Umbilical cord (tissue), 2 donors: Measurements from ENCODE around the gene HEATR1. TPM values are rescaled to one million over a fixed set of nuclear protein-coding genes. Genes with fewer than 3 reads are reported as not detected.
"Not testable (repeated sequence)": the region's sequence is repeated elsewhere in the genome, so short reads cannot be mapped to it uniquely, and the experiment has no call there.

Source experiments
- DNase-seq: peaks from one replicate; pipeline ENCODE4 v3.0.0-alpha.2; 2015; ENCODE audit warnings: low spot score
- total RNA-seq: library from RNA; depleted of rRNA; stranded (reverse); fragments of >200 nt; gene quantifications from one replicate; pipeline ENCODE4 v1.2.3, GENCODE V29; 2014; ENCODE audit warnings: low replicate concordance; ENCODE audit not compliant: insufficient read depth

The HEATR1 gene
- total RNA-seq, 1 donor from 2014 or later: 45.0 TPM

DNA sequence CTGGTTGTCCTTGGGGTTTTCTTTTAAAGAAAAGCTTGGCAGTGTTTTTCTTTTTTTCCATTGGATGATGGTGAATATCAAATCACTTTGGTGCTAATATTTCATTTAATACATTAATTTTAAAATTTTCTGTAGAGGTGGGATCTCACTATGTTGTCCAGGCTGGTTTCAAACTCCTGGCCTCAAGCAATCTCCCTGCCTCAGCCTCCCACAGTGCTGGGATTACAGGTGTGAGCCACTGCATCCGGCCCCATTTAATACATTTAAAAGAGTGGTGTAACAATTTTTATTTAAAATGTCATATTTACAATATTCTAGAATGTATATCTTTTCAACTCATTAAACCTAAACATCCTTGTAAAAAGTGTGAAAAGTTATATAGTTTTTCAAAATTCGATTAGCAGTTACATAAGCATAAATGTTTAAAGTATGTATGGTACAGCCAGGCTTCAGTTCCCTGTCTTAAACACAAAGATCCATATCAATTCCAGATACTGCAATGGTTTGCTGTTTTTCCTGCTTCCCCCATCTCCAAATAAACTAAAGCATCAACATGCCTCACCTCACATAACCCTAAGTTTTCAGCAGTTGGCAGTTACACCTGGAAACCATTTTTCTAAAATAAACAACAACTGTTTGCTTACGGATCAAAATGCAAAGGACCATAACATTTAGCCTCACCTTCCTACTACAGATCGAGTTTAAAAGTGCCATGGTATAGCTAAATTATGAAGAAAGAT lies 89.4 kb downstream of the HEATR1 start:
- DNase-seq: no peak

DNA sequence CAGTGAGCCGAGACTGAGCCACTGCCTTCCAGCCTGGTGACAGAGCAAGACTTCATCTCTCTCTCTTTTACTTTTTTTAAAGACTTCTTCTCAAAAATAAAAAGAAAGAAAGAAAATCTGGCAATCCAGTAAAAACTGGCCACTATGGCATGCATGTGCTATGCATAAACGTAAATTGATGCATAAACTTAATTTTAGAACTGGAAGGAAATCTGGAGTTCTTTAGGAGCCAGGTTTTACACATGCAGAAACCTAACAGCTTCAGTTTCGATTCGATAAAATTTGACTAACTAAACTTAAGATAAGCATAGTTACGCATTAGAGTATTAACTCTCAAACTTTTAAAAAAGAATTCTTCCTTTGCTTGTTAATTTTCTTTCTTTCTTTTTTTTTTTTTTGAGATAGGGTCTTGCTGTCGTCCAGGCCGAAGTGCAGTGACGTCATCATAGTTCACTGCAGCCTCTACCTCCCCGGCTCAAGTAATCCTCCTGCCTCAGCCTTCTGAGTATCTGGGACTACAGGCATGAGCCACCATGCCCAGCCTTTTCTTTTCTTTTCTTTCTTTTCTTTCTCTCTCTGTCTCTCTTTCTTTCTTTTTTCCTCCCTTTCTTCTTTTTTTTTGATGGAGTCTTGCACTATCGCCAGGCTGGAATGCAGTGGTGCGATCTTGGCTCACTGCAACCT lies 92.4 kb downstream of the HEATR1 start:
- no peak for DNase-seq

DNA sequence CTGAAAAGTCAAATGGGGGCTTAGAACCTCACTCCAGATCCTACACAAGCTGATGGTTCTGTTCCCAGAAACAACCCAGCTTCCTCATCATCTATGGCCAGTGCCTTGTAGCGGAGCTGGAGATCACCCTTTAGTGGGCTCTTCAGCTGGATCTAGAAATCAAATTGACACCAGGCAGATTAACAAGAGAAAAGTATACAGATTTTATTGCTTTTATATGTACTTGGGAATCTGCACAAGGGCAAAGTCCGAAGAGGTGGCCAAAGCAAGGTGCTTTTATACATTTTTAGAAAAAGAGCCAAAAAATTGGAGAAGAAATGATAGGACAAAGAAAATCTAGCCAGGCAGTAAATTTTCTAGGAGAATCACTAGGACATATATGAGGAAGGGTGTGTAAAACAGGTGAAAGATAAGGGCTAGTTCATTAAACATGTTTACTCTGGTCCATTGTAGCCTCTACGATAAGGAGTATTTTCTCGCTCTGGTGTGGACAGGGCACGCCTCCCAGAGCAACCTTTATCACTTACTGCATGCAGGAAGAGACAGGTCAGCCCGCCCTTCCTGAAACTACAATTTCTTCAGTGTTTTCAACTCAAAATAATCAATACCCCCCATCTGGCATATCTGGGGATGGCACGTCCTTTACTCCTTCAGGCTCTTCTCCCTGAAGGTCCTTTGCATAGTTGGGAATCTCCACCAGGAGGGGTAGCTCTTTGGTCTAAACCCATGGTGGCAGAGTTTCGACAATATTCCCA lies 94.5 kb downstream of the HEATR1 start:
- no peak for DNase-seq

DNA sequence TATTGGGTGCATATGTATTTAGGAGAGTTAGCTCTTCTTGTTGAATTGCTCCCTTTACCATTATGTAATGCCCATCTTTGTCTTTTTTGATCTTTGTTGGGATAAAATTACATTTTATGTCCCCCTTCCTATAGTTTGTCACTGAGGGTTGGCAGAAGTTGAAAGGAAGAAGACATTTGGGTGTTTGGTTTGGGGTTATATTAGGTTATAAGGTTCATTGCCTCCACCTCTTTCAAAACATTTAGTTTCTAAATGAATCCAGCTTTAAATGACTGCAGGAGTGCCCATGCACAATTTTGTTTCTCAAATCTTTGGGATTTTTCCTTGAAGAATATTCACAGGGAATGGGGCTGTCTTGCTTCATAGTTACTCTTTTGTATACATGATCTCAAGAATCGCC lies 95.1 kb downstream of the HEATR1 start:
- no peak for DNase-seq

DNA sequence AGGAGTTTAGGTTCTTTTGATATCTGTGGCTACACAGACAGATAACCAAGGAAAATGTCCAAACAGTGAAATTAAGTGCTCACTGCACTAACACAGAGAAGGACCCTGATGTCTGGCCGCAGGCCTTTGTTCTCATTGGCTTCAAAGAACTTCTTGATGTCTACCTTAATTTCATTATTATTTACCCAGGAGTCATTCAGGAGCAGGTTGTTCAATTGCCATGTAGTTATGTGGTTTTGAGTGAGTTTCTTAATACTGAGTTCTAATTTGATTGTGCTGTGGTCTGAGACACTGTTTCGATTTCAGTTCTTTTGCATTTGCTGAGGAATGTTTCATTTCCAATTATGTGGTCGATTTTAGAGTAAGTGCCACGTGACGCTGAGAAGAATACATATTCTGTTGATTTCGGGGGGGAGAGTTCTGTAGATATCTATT lies 95.7 kb downstream of the HEATR1 start:
- no peak for DNase-seq

DNA sequence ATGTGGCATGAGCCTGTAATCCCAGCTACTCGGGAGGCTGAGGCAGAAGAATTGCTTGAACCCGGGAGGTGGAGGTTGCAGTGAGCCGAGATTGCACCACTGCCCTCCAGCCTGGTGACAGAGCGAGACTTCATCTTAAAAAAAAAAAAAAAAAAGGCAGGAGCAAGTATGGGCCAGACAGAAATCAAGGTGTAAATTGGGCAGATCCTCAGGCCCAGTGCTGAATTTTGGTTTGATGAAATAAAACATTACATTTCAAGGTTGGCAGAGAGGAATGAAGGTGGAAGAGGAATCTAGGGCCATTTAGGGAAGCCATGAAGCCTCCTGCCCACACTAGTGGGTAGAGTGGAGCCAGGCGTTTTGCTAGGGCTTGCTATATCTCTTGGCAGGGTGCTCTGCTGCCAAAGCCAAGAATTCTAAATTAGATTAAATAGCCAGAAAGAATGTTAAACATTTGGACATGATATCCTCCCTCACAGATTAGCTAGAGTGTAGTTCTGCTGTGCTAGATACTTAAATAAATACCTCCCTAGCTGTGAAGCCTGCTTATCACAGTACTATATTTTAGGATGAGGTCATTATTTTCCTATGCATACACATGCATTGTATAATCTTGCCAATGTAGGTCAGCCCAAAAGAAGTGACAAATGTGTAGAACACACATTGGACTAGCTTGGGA lies 97.2 kb downstream of the HEATR1 start:
- peak; percentile 85 for DNase-seq

DNA sequence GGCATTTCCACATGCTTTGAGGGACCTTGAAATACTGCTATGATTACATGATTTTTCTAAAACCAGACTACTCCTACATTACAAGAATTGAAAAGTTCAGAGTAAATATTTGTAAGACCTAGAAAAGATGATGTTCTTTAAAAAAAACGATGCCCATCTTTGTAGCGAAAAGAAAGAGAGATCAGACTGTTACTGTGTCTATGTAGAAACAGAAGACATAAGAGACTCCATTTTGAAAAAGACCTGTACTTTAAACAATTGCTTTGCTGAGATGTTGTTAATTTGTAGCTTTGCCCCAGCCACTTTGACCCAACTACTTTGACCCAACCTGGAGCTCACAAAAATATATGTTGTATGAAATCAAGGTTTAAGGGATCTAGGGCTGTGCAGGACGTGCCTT lies 100.0 kb downstream of the HEATR1 start:
- not testable (repeated sequence) for DNase-seq

DNA sequence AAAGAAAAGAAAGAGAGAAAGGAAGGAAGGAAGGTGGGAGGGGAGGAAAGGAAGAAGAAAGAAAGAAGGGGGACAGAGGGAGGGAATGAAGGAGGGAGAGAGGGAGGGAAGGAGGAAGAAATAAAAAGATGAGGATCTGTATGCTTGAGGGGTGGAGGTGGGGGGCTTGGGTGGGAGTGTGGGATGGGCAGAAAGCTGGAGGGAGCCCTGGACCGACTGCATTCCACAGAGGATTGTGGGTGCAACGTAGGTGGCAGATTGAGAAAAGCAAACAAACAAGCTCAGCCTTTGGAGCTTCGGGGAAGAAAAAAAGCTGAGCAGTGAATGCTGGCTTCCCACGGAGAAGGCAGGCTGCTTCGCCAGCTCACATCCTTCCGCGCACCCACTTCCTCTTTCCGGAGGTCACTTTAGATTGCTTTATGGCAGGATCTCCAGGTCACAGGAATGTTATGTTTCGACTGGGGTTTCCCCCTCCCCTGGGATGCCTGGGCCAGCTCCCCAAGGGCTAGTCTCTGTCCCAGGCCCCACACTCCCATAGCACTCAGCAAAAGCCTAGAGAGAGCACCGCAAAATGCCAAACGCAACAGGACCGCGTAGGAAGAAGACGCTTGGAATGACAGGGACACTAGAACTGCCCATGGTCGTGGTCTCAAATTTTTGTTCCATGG lies 101.2 kb downstream of the HEATR1 start:
- DNase-seq: peak; percentile 77

DNA sequence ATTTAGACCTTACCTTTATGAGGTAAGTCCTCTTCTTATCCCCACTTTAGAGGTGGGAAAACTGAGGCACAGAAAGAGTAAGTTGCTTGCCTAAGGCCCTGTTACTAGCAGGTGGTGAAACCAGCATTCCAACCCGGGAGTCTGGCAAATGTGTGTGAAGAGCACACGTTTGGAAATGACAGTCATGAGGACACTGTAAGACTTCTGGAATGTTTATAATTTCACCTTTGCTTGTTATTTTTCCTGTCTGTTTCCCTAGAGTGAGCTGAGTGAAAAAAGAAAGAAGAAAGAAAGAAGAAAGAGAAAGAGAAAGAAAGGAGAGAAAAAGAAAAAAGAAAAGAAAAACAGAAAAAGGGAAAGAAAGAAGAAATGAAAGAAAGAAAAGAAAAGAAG lies 101.7 kb downstream of the HEATR1 start:
- no peak for DNase-seq

DNA sequence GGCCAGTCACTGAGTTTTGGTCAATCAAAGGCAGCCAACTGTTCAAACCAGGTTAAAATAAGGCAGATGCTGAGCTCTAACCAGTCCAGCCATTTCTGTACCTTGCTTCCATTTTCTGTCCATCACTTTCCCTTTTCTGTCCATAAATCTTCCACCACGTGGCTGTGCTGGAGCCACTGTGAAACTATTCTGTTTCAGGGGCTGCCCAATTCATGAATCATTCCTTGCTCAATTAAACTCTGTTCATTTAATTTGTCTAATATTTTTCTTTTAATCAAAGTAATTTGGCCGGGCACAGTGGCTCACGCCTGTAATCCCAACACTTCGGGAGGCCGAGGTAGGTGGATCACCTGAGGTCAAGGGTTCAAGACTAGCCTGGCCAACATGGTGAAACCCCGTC lies 103.2 kb downstream of the HEATR1 start:
- no peak for DNase-seq

Other genes starting within 250 kb of the HEATR1 start
- gene EDARADD, start 210.2 kb downstream of the HEATR1 start, total RNA-seq: 5.3 TPM
- gene LGALS8, start 80.5 kb downstream of the HEATR1 start, total RNA-seq: 43.6 TPM
- gene ACTN2, start 82.0 kb upstream of the HEATR1 start, total RNA-seq: 1.4 TPM
- 55.6 TPM for gene MTR, start 190.8 kb upstream of the HEATR1 start, total RNA-seq